Measurements from ENCODE around the gene LRRC73.
"Not testable (repeated sequence)": the region's sequence is repeated elsewhere in the genome, so short reads cannot be mapped to it uniquely, and the experiment has no call there.

Gene LRRC73

GRCh38 chr6:43511824-43512415, 1.8 kb upstream of the LRRC73 start:
- no peak for DNase-seq (ENCODE audit: low read depth in 4 of 4, low spot score in 1 of 4)

GRCh38 chr6:43510827-43511163, 649 bp upstream of the LRRC73 start:
- no peak for DNase-seq (ENCODE audit: low read depth in 4 of 4, low spot score in 1 of 4)

- DNase-seq (ENCODE audit: low read depth in 4 of 4, low spot score in 1 of 4): no peak
These were observed 783 bp downstream of the LRRC73 start for GRCh38 chr6:43509142-43509983.

- DNase-seq (ENCODE audit: low read depth in 4 of 4, low spot score in 1 of 4): no peak
These were observed 1.5 kb downstream of the LRRC73 start for GRCh38 chr6:43508481-43509141.

GRCh38 chr6:43506667-43507471, 3.3 kb downstream of the LRRC73 start:
- peak; percentile 59 to 72 (median 66) for DNase-seq (ENCODE audit: low read depth in 4 of 4, low spot score in 1 of 4)

- no peak for DNase-seq (ENCODE audit: low read depth in 4 of 4, low spot score in 1 of 4)
These were observed 4.0 kb downstream of the LRRC73 start for GRCh38 chr6:43506171-43506570.

- no peak for DNase-seq (ENCODE audit: low read depth in 4 of 4, low spot score in 1 of 4)
These were observed 4.4 kb downstream of the LRRC73 start for GRCh38 chr6:43505718-43506117.

- no peak for DNase-seq (ENCODE audit: low read depth in 4 of 4, low spot score in 1 of 4)
These were observed 5.2 kb downstream of the LRRC73 start for GRCh38 chr6:43504756-43505593.

- no peak for DNase-seq (ENCODE audit: low read depth in 4 of 4, low spot score in 1 of 4)
These were observed 6.7 kb downstream of the LRRC73 start for GRCh38 chr6:43503443-43503842.

GRCh38 chr6:43502666-43503065, 7.5 kb downstream of the LRRC73 start:
- DNase-seq (ENCODE audit: low read depth in 4 of 4, low spot score in 1 of 4): no peak

- DNase-seq (ENCODE audit: low read depth in 4 of 4, low spot score in 1 of 4): no peak
These were observed 9.2 kb downstream of the LRRC73 start for GRCh38 chr6:43500921-43501320.

GRCh38 chr6:43499028-43499815, 10.9 kb downstream of the LRRC73 start:
- DNase-seq (ENCODE audit: low read depth in 4 of 4, low spot score in 1 of 4): no peak

GRCh38 chr6:43498291-43498690, 11.9 kb downstream of the LRRC73 start:
- not testable (repeated sequence) for DNase-seq (ENCODE audit: low read depth in 4 of 4, low spot score in 1 of 4)

- DNase-seq (ENCODE audit: low read depth in 4 of 4, low spot score in 1 of 4): no peak
These were observed 12.5 kb downstream of the LRRC73 start for GRCh38 chr6:43497689-43498088.

- no peak for DNase-seq (ENCODE audit: low read depth in 4 of 4, low spot score in 1 of 4)
These were observed 13.1 kb downstream of the LRRC73 start for GRCh38 chr6:43497129-43497396.

GRCh38 chr6:43496370-43497128, 13.6 kb downstream of the LRRC73 start:
- DNase-seq (ENCODE audit: low read depth in 4 of 4, low spot score in 1 of 4): no peak

- no peak for DNase-seq (ENCODE audit: low read depth in 4 of 4, low spot score in 1 of 4)
These were observed 14.7 kb downstream of the LRRC73 start for GRCh38 chr6:43495409-43495941.

- DNase-seq (ENCODE audit: low read depth in 4 of 4, low spot score in 1 of 4): no peak
These were observed 15.4 kb downstream of the LRRC73 start for GRCh38 chr6:43494766-43495165.

GRCh38 chr6:43494321-43494720, 15.8 kb downstream of the LRRC73 start:
- no peak for DNase-seq (ENCODE audit: low read depth in 4 of 4, low spot score in 1 of 4)
